Thoracic aorta endothelial cell (primary cell): ENCODE results near the gene SLC30A7. TPM values are rescaled to one million over a fixed set of nuclear protein-coding genes. Genes with fewer than 3 reads are reported as not detected.

Experiments used
- total RNA-seq: library from RNA; depleted of rRNA; stranded (reverse); fragments of >200 nt; gene quantifications from 2 replicates; pipeline ENCODE4 v1.2.3, GENCODE V29; 2012

The SLC30A7 gene, protein sequence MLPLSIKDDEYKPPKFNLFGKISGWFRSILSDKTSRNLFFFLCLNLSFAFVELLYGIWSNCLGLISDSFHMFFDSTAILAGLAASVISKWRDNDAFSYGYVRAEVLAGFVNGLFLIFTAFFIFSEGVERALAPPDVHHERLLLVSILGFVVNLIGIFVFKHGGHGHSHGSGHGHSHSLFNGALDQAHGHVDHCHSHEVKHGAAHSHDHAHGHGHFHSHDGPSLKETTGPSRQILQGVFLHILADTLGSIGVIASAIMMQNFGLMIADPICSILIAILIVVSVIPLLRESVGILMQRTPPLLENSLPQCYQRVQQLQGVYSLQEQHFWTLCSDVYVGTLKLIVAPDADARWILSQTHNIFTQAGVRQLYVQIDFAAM
- 68.6 and 79.0 TPM in 2 replicates for total RNA-seq

DNA sequence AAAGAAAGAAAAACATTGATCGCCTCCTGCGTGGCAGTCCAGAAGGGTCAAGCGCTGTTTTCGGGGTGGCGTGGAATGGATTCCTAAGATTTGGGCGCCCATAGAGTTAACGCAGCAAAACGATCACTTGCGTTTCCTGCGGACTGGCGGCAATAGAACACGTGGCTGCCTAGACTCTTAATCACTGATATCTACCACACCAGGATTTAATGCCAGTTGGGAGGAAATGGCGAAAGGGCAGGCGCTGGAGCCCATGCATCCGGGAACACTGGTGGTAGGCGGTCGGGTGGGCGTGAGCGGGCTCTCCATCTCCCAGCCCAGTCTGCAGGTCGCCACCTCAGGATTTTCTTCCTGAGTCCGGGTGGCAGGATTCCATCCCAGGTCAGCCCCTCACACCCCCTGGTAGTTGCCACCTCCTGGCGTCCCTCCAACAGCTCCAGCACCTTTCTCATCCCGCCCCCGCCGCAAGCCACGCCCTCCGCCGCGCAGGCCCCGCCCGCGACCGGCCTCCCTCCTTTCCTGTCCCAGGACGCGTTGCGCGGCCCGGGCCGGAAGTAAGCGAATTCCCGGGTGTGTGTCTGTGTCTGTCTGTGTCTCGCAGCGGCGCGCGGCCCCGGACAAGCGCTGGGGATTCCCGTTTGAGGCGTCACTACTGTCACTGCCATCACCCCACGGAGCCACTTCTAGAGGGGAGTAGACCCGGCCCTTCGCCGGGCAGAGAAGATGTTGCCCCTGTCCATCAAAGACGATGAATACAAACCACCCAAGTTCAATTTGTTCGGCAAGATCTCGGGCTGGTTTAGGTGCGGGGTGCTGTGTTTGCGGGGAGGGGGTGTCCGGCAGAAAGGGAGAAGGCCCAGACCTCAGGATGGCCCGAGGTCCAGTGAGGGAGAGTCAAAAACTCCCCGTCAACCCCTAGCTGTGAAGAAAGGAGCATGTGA, at the start of gene SLC30A7:
SLC30A7 (plus strand) TSS at position 551 of the 941 bp plus-strand sequence; CDS start at position 724, 173 bp downstream.

DNA sequence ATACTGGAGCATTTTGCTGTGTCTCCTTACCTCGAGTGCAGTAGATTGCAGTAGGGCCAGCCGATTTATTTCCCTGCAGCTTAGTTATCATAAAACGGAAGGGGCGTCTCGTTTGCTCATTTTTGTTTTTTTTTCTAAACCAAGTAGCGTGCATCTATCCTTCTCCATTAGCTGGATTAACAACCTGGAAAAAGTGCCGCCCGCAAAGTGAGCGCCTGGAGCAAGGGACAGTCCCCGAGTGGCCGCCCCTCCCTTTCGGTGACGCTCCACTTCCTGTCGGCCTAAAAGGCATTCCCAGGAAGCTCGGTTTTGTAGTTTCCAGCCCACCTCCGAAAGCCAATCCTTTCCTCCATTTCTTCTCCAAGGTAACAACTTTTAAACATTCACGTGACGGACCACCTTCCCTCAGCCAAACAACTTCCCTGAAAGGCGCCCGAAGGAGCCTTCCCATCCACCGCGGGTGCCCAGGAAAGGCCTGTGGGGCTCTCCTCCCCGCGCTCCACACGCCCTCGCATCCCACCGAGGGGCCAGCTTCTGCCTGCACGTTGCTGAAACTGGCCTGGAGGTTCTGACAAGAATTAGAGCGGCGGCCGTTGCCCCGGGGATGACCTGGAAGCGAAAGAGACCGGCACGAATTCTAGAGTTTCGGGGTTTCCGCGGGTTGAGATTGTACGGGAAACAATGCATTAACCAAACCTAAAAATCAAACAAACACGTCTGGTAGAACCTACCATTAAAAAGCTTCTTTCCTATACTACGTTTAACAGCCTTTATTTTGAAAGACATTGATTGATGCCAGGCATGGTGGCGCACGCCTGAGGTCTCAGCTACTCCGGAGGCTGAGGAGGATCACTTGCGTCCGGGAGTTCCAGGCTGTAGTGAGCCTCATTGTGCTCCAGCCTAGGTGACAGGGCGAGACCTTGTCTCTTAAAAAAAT, 1.0 kb upstream of the SLC30A7 start, which contains the start of gene EXTL2:
EXTL2 (minus strand) TSS at position 240 of the 937 bp plus-strand sequence. CDS start 6,085 bp downstream, outside the sequence.

DNA sequence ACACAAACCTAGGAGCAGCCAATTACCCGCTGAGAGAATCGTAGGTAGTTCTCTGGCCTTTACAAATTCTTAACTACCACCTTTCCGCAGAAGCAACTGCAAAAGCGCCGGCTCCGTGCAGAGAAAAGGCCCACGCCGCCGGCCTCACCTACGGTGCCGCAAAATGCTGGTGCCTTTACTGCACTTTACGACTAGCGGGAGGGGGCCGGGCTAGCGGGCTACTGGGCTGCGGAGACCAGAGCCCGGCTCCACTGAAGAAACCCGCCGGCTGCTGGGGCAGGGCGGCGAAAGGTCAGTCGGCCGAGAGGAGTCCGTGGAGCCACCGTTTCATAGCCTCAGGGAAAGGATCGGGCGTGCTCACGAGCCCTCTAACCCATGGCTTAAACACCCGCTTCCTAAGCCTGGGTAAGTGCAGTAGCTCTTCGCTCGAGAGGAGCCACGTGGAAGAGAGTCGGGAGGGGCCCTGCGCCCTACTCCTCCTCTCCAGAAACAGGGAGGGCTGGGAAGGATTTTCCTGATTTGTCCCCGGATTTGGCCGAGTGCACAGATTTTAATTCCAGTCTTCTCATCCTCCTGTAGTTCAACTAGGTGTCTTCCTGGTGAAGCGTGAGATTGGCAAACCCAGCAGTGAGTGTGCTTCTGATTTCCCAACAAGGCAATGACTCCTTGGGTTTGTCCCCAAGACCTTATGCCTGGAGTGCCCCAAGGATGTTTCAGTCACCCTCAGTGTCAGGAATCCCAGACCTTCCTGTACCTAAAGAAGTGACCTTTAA, 130.0 kb downstream of the SLC30A7 start, which contains the start of gene DPH5:
DPH5 (minus strand) TSS at position 128 of the 773 bp plus-strand sequence. CDS start 341 bp downstream, outside the sequence.

Other genes starting within 250 kb of the SLC30A7 start
- gene VCAM1, start 176.3 kb upstream of the SLC30A7 start, total RNA-seq = 7.1 and 10.4 TPM in 2 replicates
- gene EXTL2, start 1.2 kb upstream of the SLC30A7 start, total RNA-seq = 39.5 and 48.8 TPM in 2 replicates
- gene DPH5, start 129.7 kb downstream of the SLC30A7 start, total RNA-seq = 33.1 and 35.0 TPM in 2 replicates